ENCODE measurements around the gene PRAMEF12. TPM values are rescaled to one million over a fixed set of nuclear protein-coding genes. Genes with fewer than 3 reads are reported as not detected.

Gene PRAMEF12
- total RNA-seq, 4 donors from 2014 or later, result not detected

GRCh38 chr1:12754738-12755137 lies 18.8 kb upstream of the PRAMEF12 start:
- Histone ChIP-seq H3K27me3 (peaks cover 19% of the 10 kb centered on the region), H3K27ac (no peak overlapping the region), H3K9me3 (no peaks in the 10 kb centered on the region), H3K36me3 (no peaks in the 10 kb centered on the region), H3K4me3 (no peak overlapping the region), H3K4me1 (no peaks in the 10 kb centered on the region)
- TF ChIP-seq POLR2A (IDR thresholded peaks at IDR 0.05), result no peak
- WGBS, result 90% methylated on average over 4 of the region's 4 CpGs
- DNase-seq (ENCODE audit: low spot score in 2 of 2), result no peak

GRCh38 chr1:12756273-12756672 lies 17.3 kb upstream of the PRAMEF12 start:
- Histone ChIP-seq H3K36me3 (no peaks in the 10 kb centered on the region), H3K4me1 (no peaks in the 10 kb centered on the region), H3K9me3 (no peaks in the 10 kb centered on the region), H3K27me3 (peaks cover 31% of the 10 kb centered on the region), H3K4me3 (no peak overlapping the region), H3K27ac (no peak overlapping the region)
- TF ChIP-seq POLR2A (IDR thresholded peaks at IDR 0.05) (no peak), EP300 (IDR thresholded peaks at IDR 0.05) (no peak), POLR2AphosphoS5 (IDR thresholded peaks at IDR 0.05) (no peak), CTCF (IDR thresholded peaks at IDR 0.05) (no peak)
- WGBS, result 58% methylated on average over 2 of the region's 2 CpGs
- DNase-seq (ENCODE audit: low spot score in 2 of 2), result no peak

GRCh38 chr1:12756768-12757413 lies 16.6 kb upstream of the PRAMEF12 start:
- H3K27me3 ChIP-seq, result peaks cover 31% of the 10 kb centered on the region
- TF ChIP-seq POLR2AphosphoS5 (IDR thresholded peaks at IDR 0.05) (no peak), POLR2A (IDR thresholded peaks at IDR 0.05) (no peak), EP300 (IDR thresholded peaks at IDR 0.05) (no peak), CTCF (IDR thresholded peaks at IDR 0.05) (no peak)
- 74% methylated on average over 6 of the region's 6 CpGs for WGBS
- no peaks in the 10 kb centered on the region for H3K4me1 ChIP-seq
- H3K36me3 ChIP-seq, result no peaks in the 10 kb centered on the region
- DNase-seq (ENCODE audit: low spot score in 2 of 2), result no peak
- no peaks in the 10 kb centered on the region for H3K9me3 ChIP-seq
- no peak overlapping the region for H3K27ac ChIP-seq
- no peak overlapping the region for H3K4me3 ChIP-seq

- 69% methylated on average over 6 of the region's 6 CpGs for WGBS
- Histone ChIP-seq H3K27me3 (peaks cover 31% of the 10 kb centered on the region), H3K9me3 (no peaks in the 10 kb centered on the region), H3K36me3 (no peaks in the 10 kb centered on the region), H3K4me1 (no peaks in the 10 kb centered on the region), H3K27ac (no peak overlapping the region), H3K4me3 (no peak overlapping the region)
- no peak for TF ChIP-seq EP300 (IDR thresholded peaks at IDR 0.05)
- no peak for TF ChIP-seq POLR2A (IDR thresholded peaks at IDR 0.05)
- TF ChIP-seq CTCF (IDR thresholded peaks at IDR 0.05), result no peak
- TF ChIP-seq POLR2AphosphoS5 (IDR thresholded peaks at IDR 0.05), result no peak
- DNase-seq (ENCODE audit: low spot score in 2 of 2), result no peak
These were observed 15.7 kb upstream of the PRAMEF12 start for GRCh38 chr1:12757836-12758235.

- Histone ChIP-seq H3K27ac (no peak overlapping the region), H3K9me3 (no peaks in the 10 kb centered on the region), H3K4me3 (no peak overlapping the region), H3K4me1 (no peaks in the 10 kb centered on the region), H3K36me3 (no peaks in the 10 kb centered on the region), H3K27me3 (peaks cover 31% of the 10 kb centered on the region)
- no peak for DNase-seq (ENCODE audit: low spot score in 2 of 2)
- WGBS, result 70% methylated on average over 2 of the region's 7 CpGs
- TF ChIP-seq CTCF (IDR thresholded peaks at IDR 0.05) (no peak), POLR2A (IDR thresholded peaks at IDR 0.05) (no peak), POLR2AphosphoS5 (IDR thresholded peaks at IDR 0.05) (no peak), EP300 (IDR thresholded peaks at IDR 0.05) (no peak)
These were observed 13.2 kb upstream of the PRAMEF12 start for GRCh38 chr1:12760256-12760795.
